Measurements from ENCODE around the gene IGFBP3.

- TF ChIP-seq CTCF (IDR thresholded peaks at IDR 0.05; ENCODE audit: low read length) (no peak), EZH2 (optimal IDR thresholded peaks at IDR 0.05; ENCODE audit: low read depth, low read length) (no peak), EZH2phosphoT487 (IDR thresholded peaks at IDR 0.05; ENCODE audit: low read length) (no peak)
These were observed 16.8 kb upstream of the IGFBP3 start for GRCh38 chr7:45937862-45938261.

All from MM.1S (cell line).